SK-N-MC (cell line): Measurements from ENCODE around the gene MALAT1.

Source experiments
- EZH2 ChIP-seq: fragments of 200-600 bp; sonication (generic); IDR thresholded peaks from one replicate; pipeline ENCODE4 v1.6.1; 2017; ENCODE audit warnings: antibody characterized with exemption
- FOXP2 ChIP-seq: optimal IDR thresholded peaks from 2 replicates; pipeline ENCODE3; 2011; ENCODE audit warnings: mild to moderate bottlenecking, moderate library complexity; ENCODE audit not compliant: insufficient read depth; ENCODE audit errors: extremely low read length, control extremely low read depth
- POLR2AphosphoS5 ChIP-seq: IDR thresholded peaks from 2 replicates; pipeline ENCODE4 v1.6.1; 2012; ENCODE audit warnings: mild to moderate bottlenecking, low read depth, low read length, borderline replicate concordance

GRCh38 chr11:65516135-65516968 is 17.5 kb downstream of the MALAT1 start:
- TF ChIP-seq POLR2AphosphoS5 (no peak), EZH2 (no peak), FOXP2 (no peak)
